GM21529 (cell line): ENCODE data around the gene FBXO42.

Experiments used
- ATAC-seq: cut with Tn5 transposase; IDR thresholded peaks from one replicate; pipeline ENCODE4 v1.9.1; 2021; ENCODE audit not compliant: unreplicated experiment

Gene FBXO42

GRCh38 chr1:16351994-16352841 lies at the start of gene FBXO42:
TSS of gene FBXO42 (minus strand) at chr1:16352480. CDS start at chr1:16315418, 37,062 bp downstream.
- peak; percentile 86 for ATAC-seq

- ATAC-seq = no peak
Measured at GRCh38 chr1:16398371-16398953, 46.2 kb upstream of the FBXO42 start.

- ATAC-seq = no peak
Measured at GRCh38 chr1:16397120-16397519, 44.8 kb upstream of the FBXO42 start.

GRCh38 chr1:16396591-16396990 lies 44.3 kb upstream of the FBXO42 start:
- no peak for ATAC-seq

- ATAC-seq = no peak
Measured at GRCh38 chr1:16394977-16395376, 42.7 kb upstream of the FBXO42 start.

GRCh38 chr1:16393570-16394521 lies 41.6 kb upstream of the FBXO42 start:
- no peak for ATAC-seq

GRCh38 chr1:16392740-16393569 lies 40.7 kb upstream of the FBXO42 start:
- ATAC-seq = no peak

- no peak for ATAC-seq
Measured at GRCh38 chr1:16391411-16391810, 39.1 kb upstream of the FBXO42 start.

- peak; percentile 37 for ATAC-seq
Measured at GRCh38 chr1:16387201-16388188, 35.2 kb upstream of the FBXO42 start.

- peak; percentile 37 for ATAC-seq
Measured at GRCh38 chr1:16386454-16387113, 34.3 kb upstream of the FBXO42 start.

GRCh38 chr1:16385659-16386453 lies 33.6 kb upstream of the FBXO42 start:
- no peak for ATAC-seq

GRCh38 chr1:16383888-16384287 lies 31.6 kb upstream of the FBXO42 start:
- no peak for ATAC-seq

GRCh38 chr1:16380868-16381267 lies 28.6 kb upstream of the FBXO42 start:
- ATAC-seq = no peak

- ATAC-seq = no peak
Measured at GRCh38 chr1:16378443-16378842, 26.2 kb upstream of the FBXO42 start.

- ATAC-seq = no peak
Measured at GRCh38 chr1:16376971-16377370, 24.7 kb upstream of the FBXO42 start.

GRCh38 chr1:16375521-16376340 lies 23.5 kb upstream of the FBXO42 start:
- no peak for ATAC-seq

GRCh38 chr1:16374266-16374665 lies 22.0 kb upstream of the FBXO42 start:
- no peak for ATAC-seq
